ENCODE data around the gene RASSF7. TPM values are rescaled to one million over a fixed set of nuclear protein-coding genes. Genes with fewer than 3 reads are reported as not detected.
A peak's percentile ranks its signal among the peaks of the same experiment; 100 is the strongest.

RASSF7 gene
- total RNA-seq, 2 donors from 2014 or later: 49.5 to 134 TPM

GRCh38 chr11:558503-558902, 2.3 kb upstream of the RASSF7 start:
- intact Hi-C loops (cut with DNase I): loop anchor here (10.0 kb wide), 1 partner anchor 166 kb away; no protein-coding TSS in a partner anchor
- H3K27ac ChIP-seq: peak overlapping the region in 3 of 4 donors; percentile 93 to 99 (median 98)
- WGBS, 2 donors: 83 to 98% methylated on average over 6 to 20 of the region's 20 CpGs
- H3K27me3 ChIP-seq: no peaks in the 10 kb centered on the region
- no peak for ATAC-seq
- no peak overlapping the region for H3K4me3 ChIP-seq
- no peaks in the 10 kb centered on the region for H3K9me3 ChIP-seq
- H3K4me1 ChIP-seq: peaks cover 62% of the 10 kb centered on the region
- TF ChIP-seq POLR2A (IDR thresholded peaks at IDR 0.05) (no peak), CTCF (IDR thresholded peaks at IDR 0.05) (no peak)
- H3K36me3 ChIP-seq (replicated peaks in 1 of 2; ENCODE audit: insufficient read depth in 1 of 2, low read depth in 2 of 2): no peaks in the 10 kb centered on the region
- no peak for DNase-seq

- no peaks in the 10 kb centered on the region for H3K27me3 ChIP-seq
- no peak overlapping the region for H3K4me3 ChIP-seq
- no peaks in the 10 kb centered on the region for H3K9me3 ChIP-seq
- 76 to 82% methylated on average over 6 to 14 of the region's 15 CpGs for WGBS, 2 donors
- DNase-seq: no peak
- intact Hi-C loops (cut with DNase I): loop anchor here (10.0 kb wide), 1 partner anchor 166 kb away; no protein-coding TSS in a partner anchor
- H3K36me3 ChIP-seq (replicated peaks in 1 of 2; ENCODE audit: insufficient read depth in 1 of 2, low read depth in 2 of 2): no peaks in the 10 kb centered on the region
- peaks cover 62% of the 10 kb centered on the region for H3K4me1 ChIP-seq
- H3K27ac ChIP-seq: peak overlapping the region; percentile 90 to 99 (median 96)
- no peak for TF ChIP-seq CTCF (IDR thresholded peaks at IDR 0.05)
- TF ChIP-seq POLR2A (IDR thresholded peaks at IDR 0.05): no peak
- ATAC-seq: no peak
These were observed 1.6 kb upstream of the RASSF7 start for GRCh38 chr11:559020-559620.

- Histone ChIP-seq H3K27ac (peak overlapping the region; percentile 90 to 99 (median 96)), H3K4me3 (peak overlapping the region in 1 of 2 donors; percentile 33), H3K36me3 (replicated peaks in 1 of 2; ENCODE audit: insufficient read depth in 1 of 2, low read depth in 2 of 2) (no peaks in the 10 kb centered on the region), H3K9me3 (no peaks in the 10 kb centered on the region), H3K4me1 (peaks cover 56% of the 10 kb centered on the region), H3K27me3 (no peaks in the 10 kb centered on the region)
- peak; percentile 64 to 80 (median 76) for DNase-seq
- no peak for TF ChIP-seq CTCF (IDR thresholded peaks at IDR 0.05)
- intact Hi-C loops (cut with DNase I): loop anchor here (10.0 kb wide), 1 partner anchor 165 kb away; no protein-coding TSS in a partner anchor
- whole genome bisulfite sequencing, 2 donors: 54% methylated on average over 12 to 18 of the region's 18 CpGs
- ATAC-seq: peak; percentile 15
These were observed 962 bp upstream of the RASSF7 start for GRCh38 chr11:559712-560304.

- 5 to 26% methylated on average over 8 to 66 of the region's 67 CpGs for WGBS, 2 donors
- Histone ChIP-seq H3K27ac (peak overlapping the region; percentile 90 to 99 (median 96)), H3K4me3 (peak overlapping the region; percentile 36 to 69), H3K9me3 (no peaks in the 10 kb centered on the region), H3K36me3 (replicated peaks in 1 of 2; ENCODE audit: insufficient read depth in 1 of 2, low read depth in 2 of 2) (no peaks in the 10 kb centered on the region), H3K4me1 (peaks cover 49% of the 10 kb centered on the region), H3K27me3 (no peaks in the 10 kb centered on the region)
- TF ChIP-seq POLR2A (IDR thresholded peaks at IDR 0.05): peak; percentile 71 to 73 (median 72)
- TF ChIP-seq CTCF (IDR thresholded peaks at IDR 0.05): no peak
- ATAC-seq: peak; percentile 79
- intact Hi-C loops (cut with DNase I): no loop called here
- peak; percentile 83 to 93 (median 89) for DNase-seq
These were observed 606 bp downstream of the RASSF7 start for GRCh38 chr11:561148-562003.
